Hematopoietic multipotent progenitor cell treated with erythropoietin and hydrocortisone succinate and interleukin-3 and kit ligand, for 6 days (in vitro differentiated cells): ENCODE results near the gene UBE2K.
"Not testable (repeated sequence)": the region's sequence is repeated elsewhere in the genome, so short reads cannot be mapped to it uniquely, and the experiment has no call there.

Experiments
- DNase-seq: peaks from one replicate; pipeline ENCODE4 v3.0.0-alpha.2; 2015

The UBE2K gene, protein sequence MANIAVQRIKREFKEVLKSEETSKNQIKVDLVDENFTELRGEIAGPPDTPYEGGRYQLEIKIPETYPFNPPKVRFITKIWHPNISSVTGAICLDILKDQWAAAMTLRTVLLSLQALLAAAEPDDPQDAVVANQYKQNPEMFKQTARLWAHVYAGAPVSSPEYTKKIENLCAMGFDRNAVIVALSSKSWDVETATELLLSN

DNA sequence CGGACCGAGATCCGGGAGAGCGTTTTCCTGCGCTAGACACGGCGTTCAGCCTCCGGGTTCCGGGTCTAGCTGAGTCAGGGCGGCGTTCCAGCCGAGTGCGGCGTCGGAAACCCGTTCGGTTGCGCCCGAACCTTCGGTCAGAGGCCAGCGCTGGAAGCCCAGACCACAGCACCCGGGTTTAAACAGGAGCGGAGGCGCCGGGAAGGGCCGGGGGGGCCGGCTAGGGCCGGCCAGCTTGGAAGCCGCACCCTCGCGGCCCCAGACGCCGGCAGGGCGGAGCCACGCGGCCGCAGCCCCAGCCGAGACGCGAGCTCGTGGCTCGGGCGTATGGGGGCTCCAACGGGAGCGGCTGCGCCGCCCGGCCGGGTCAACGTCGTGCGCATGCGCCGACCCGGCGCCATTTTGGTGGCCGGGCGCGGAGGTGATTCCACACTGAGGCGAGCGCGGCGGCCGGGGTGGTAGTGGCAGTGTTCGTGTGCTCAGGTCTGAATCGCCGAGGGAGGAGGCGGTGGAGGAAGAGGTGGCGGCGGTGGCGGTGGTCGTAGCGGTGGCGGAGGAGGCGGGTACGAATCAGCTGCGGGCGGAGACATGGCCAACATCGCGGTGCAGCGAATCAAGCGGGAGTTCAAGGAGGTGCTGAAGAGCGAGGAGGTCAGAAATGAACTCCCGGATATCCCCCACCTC is at the start of gene UBE2K:
Gene UBE2K (plus strand): TSS at position 397 of the 684 bp plus-strand sequence. CDS start 192 bp downstream, at position 589.
- peak; percentile 93 for DNase-seq

DNA sequence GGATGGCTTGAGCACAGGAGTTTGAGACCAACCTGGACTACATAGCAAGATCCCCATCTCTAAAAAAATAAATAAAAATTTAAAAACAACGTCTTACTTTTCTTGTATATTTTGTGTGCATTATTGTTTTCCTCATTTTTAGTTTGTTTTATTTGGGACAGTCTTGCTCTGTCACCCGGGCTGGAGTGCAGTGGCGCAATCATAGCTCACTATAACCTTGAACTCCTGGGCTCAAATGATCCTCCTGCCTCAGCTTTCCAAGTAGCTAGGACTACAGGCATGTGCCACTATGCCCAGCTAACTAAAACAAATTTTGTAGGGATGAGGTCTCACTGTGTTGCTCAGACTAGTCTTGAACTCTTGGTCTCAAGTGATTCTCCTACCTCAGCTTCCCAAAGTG is 49.7 kb upstream of the UBE2K start:
- DNase-seq = no peak

DNA sequence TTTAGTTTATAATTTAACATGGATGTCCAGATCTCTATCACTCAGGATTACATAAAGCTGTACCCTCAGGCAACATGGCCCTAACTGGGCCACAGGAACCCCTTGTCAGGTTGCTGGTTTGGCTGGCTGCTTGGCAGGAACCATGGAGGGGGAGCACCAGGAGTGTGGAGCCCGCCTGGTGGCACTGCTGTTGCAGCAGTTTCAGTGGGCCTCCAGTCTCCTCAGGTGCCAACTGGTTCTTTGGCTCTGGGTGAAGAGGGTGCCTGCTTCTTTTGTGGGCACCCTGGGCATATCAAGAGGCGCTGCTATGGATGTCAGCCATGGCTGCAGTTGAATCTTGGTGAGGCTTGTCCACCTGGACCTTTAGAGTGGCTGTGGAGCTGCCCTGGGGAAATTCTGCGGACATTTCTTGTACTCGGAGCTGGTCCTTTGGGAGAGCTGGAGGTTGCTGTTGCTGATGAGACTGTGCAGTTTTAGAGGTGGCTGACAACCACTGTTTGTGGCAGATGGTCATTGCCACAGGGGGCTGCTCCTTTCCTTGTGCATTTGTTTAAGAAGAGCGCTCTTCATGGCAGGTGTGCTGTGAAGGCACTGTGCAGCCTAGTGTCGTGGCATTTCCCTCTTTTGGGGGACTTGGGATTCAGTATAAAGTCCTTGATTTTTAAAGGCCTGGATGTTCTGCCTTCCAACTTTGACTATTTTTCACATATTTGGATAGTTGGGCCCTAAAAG is 48.9 kb upstream of the UBE2K start:
- DNase-seq = no peak

DNA sequence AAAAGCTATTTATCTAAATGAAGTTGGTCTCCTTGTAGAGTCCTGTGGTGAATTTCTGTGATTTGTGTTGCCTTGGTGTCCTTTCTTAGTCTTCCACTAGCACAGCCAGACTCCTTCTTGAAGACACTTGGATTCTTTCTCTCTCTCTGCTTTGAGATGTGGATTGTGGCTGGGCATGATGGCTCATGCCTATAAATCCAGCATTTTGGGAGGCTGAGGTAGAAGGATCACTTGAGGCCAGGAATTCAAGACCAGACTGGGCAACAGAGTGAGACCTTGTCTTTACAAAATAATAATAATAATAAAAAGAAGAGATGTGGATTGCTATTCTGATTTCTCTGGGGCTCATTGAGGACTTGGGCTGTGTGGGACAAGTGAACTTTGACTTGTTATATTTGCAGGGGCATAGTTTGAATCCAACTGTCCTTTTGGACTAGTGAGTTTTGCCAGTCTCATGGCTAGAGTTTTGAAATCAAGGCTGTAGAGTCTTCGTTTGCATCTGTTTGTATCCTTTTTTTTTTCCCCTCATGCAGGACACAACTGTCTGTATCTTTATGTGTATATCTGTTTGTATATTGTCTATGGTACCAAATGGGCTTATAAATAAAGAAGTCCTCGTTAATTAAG is 48.2 kb upstream of the UBE2K start:
- DNase-seq = no peak

- DNase-seq = not testable (repeated sequence)
Measured at GRCh38 chr4:39651586-39651985, 46.4 kb upstream of the UBE2K start.

- DNase-seq = no peak
Measured at GRCh38 chr4:39655211-39655610, 42.7 kb upstream of the UBE2K start.

DNA sequence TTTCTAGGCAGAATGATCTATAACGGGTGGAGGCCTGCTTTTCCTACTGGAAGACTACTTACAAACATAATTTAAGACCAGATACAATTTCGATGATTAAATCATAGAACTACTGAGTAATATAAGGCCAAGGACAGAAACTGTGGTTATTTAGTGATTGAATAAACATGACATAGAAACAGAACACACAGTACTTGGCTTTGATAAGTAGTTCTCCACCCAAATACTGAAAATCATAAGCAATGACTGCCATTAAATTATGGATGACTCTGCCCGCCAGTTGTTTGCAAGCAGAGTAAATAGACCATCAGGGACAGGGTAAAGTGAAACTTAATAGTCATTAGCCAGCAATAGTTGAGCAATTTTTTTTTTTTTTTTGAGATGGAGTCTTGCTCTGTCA is 42.1 kb upstream of the UBE2K start:
- no peak for DNase-seq

DNA sequence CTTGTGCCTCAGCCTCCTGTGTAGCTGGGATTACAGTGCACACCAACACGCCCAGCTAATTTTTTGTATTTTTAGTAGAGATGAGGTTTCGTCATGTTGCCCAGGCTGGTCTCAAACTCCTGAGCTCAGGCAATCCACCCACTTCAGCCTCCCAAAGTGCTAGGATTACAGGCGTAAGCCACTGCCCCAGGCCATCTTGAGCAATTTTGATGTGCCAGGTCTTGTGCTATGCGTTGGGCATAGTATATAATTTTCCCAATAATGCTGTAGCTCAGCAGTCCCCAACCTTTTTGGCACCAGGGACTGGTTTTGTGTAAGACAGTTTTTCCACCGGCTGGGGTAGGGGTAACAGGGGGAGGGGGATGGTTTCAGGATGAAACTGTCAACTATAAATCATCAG is 41.3 kb upstream of the UBE2K start:
- DNase-seq = not testable (repeated sequence)

- DNase-seq = no peak
Measured at GRCh38 chr4:39657465-39657864, 40.5 kb upstream of the UBE2K start.

DNA sequence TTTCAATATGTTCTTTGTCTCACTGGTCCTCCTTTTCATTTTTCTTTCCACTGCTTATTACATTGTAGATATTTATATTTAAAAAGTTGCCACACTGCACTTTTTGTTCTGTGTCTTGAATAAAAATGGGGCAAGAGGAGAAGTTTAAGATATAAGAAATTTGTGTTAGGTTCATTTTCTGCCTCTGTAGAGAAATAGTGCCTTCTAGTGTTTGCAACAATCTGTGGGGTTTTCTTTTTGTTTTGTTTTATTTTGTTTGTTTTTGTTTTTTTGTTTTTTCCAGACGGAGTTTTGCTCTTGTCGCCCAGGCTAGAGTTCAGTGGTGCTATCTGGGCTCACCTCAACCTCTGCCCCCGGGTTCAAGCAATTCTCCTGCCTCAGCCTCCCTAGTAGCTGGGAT is 39.2 kb upstream of the UBE2K start:
- no peak for DNase-seq

DNA sequence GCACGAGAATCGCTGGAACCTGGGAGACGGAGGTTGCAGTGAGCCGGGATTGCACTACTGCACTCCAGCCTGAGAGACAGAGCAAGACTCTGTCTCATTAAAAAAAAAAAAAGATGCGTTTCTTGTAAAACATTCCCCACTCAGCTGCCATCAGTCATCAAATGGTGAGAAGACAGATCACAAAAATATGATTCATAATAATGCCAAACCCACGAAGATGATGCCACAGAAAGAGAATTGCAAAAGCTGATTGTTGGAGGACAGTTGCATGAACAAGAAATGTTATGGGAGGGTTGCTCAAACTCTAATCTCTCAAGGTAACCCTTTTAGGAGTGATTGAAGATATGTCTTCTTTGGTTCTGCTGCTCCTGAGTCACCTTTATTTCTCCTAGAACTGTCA is 37.9 kb upstream of the UBE2K start:
- DNase-seq = no peak

DNA sequence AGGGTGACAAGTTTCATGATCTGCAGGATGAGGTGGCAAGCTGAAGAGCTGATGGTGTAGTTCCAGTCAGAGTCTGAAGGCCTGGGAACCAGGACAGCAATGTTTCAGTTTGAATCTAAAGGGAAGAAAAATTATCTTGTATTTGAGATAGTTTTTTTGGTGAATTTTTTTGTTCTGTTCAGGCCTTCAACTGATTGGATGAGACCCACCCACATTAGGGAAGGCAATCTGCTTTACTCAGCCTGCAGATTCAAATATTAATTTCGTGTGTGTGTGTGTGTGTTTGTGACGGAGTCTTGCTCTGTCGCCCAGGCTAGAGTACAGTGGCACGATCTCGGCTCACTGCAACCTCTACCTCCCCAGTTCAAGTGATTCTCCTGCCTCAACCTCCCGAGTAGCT is 37.2 kb upstream of the UBE2K start:
- DNase-seq = no peak

DNA sequence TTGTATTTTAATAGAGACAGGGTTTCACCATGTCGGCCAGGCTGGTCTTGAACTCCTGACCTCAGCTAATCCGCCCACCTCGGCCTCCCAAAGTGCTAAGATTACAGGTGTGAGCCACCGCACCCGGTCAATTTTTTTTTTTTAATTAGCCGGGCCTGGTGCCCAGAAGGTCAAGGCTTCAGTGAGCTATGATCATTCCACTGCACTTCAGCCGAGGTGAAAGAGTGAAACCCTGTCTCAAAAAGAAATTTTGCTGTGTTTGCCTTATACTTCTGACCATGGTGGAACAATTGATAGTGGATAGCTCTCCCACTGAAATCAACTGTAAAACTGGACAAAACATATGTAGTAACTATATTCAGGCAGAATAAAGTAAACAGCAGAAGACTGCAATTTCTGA is 35.3 kb upstream of the UBE2K start:
- DNase-seq = no peak

DNA sequence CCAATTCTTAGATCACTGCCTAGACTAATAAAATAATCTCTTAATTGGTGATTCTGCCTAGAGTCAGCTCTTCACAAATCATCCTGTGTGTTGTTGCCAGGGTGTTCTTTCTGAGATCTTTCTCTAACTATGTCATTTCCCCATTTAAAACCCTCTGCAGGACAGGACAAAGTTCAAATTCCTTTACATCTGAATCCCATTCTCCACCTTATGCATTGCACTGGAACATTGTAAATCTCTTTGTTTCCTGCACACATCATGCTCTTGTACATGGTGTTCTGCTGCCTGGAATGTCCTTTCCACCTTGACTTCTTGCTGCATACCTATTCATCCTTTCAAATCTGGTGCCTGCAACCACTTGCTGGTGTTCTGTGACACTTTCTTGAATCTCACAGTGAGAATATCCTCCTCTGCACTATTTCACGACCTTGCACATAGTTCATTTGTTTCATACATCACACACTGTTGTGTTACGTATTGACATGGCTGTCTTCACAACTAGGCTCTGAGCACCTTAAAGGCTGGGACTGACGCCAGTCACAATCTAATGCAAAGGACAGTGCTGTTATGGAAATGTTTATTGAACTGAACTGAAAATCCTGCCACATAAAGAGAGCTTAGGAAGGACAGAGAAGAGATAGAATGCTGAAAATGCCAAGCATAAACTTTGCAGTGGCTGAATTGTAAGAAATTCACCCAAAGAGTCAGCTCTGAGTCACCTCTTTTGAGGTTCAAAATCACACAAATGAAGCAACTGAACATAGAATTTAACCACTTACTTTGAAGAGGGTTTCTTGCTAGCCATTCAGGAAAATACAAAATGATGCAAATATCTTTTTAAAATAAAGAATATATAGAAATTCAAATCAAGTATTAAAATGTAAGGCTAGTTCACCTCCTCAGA is 32.9 kb upstream of the UBE2K start:
- DNase-seq = no peak

GRCh38 chr4:39667706-39668105 is 30.2 kb upstream of the UBE2K start:
- DNase-seq = no peak

- no peak for DNase-seq
Measured at GRCh38 chr4:39668887-39669286, 29.0 kb upstream of the UBE2K start.

GRCh38 chr4:39670296-39670695 is 27.6 kb upstream of the UBE2K start:
- not testable (repeated sequence) for DNase-seq

DNA sequence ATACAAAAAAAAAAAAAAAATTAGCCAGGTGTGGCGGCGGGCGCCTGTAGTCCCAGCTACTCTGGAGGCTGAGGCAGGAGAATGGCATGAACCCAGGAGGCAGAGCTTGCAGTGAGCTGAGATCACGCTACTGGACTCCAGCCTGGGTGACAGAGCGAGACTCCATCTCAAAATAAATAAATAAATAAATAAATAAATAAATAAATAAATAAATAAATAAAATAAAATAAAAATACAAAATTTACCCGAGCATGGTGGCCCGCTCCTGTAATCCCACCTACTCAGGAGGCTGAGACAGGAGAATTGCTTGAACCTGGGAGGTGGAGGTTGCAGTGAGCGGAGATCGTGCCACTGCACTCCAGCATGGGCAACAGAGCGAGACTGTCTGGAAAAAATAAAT is 22.3 kb upstream of the UBE2K start:
- DNase-seq = not testable (repeated sequence)

DNA sequence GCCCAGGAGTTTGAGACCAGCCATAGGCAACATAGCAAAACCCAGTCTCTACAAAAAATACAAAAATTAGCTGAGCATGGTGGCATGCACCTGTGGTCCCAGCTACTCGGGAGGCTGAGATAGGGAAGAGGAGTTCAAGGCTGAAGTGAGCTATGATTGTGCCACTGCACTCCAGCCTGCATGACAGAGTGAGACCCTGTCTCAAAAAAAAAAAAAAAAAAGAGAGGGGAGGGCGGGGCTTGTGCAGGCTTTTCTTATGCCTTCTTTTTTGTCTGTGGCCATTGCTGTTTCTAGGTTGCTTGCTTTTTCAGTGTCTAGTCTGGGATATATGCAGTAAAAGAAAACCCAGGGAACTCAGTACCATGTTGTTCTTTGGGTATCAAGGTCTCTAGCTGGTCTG is 16.9 kb upstream of the UBE2K start:
- DNase-seq = not testable (repeated sequence)

DNA sequence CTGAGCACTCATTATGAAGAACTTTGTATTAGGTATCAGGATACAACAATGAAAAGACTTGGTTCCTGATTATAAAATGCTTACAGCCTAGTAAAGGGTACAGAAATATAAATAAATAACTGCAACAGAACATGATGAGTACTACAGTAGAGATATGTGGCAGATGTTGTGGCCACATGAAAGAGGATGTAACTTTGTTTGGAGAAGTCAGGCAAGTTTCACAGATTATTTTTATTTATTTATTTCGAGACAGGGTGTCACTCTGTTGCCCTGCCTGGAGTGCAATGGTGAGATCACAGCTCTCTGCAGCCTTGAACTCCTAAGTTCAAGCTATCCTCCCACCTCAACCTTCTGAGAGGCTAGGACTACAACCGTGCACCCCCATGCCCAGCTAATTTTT is 15.8 kb upstream of the UBE2K start:
- DNase-seq = no peak

DNA sequence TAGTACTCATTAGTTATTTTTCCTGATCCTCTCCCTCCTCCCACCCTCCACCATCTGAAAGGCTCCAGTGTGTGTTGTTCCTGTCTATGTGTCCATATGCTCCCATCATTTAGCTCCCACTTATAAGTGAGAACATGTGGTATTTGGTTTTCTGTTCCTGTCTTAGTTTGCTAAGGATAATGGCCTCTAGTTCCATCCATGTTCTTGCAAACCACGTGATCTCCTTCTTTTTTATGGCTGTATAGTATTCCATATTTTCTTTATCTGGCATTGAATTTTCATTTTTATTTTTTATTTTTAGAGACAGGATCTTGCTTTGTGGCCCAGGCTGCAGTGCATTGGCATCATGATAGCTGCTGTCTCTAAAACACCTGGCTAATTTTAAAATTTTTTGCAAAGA is 11.9 kb upstream of the UBE2K start:
- no peak for DNase-seq

DNA sequence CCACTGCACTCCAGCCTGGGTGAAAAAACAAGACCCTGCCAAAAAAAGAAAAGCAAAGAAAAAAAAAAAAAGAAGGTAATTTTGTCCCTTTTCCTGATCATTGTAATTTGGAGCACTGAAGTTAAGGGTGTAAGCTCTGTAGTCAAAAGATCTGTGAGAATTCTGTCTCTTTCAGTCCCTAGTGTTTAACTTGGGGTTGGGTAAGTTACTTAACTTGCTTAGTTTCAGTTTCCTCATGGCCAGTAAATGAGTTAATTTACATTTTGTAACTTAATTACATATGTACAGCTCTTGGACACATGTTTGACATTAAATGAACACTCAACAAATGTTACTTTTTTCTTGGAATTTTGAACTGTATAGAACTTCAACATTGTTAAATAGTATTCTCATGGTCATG is 10.9 kb upstream of the UBE2K start:
- DNase-seq = no peak

- no peak for DNase-seq
Measured at GRCh38 chr4:39689970-39690369, 8.0 kb upstream of the UBE2K start.
